Testis (tissue), 2 donors: ENCODE results near the gene C7.

ENCODE experiments used
- CTCF ChIP-seq, 3 experiments: fragments of 450-650 bp in 2 of 3; fragments of 200-600 bp in 1 of 3; sonication (generic) in 1 of 3; IDR thresholded peaks; one replicate each; pipeline ENCODE4 v1.5.1; 2016 to 2019; ENCODE audit warnings: antibody characterized with exemption in 3 of 3, mild to moderate bottlenecking in 2 of 3, moderate library complexity in 1 of 3
- POLR2A ChIP-seq: fragments of 450-650 bp; IDR thresholded peaks from one replicate; pipeline ENCODE4 v1.6.1; 2017; ENCODE audit warnings: antibody characterized with exemption, mild to moderate bottlenecking, moderate library complexity

GRCh38 chr5:40976041-40976440 is 66.7 kb downstream of the C7 start:
- TF ChIP-seq CTCF (IDR thresholded peaks at IDR 0.05) (no peak), POLR2A (no peak)
